ENCODE results near the gene MRTFB.

DNA sequence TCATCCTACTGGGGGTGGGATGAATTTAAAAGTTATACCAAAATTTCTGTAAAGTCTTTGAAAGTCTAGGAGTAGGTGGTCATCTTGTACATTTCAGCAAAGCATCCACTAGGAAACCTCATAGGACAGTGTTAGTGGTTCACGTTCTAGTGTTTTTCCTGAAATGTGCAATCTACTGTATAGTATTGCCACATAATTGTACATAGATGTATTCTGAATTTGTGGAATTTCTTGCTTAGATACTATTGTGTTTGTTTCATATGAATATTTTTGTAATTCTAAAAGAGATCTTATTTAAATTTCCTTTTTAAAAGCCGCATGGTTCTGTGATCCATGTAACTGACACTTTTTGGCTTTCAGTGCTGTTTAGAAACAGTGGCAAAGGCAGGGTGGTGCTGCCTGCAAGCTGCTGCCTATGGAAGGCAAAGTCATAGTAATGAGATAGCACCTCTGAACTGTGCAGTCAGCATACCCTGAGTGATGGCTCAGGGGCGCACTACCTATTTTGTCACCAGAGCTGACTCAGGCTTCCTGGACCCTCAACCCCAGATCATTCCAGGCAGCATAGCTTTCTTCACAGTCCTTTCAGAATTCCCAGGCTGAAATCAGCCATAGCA, 193.3 kb downstream of the MRTFB start:
- TF ChIP-seq POLR2A (IDR thresholded peaks at IDR 0.05) (no peak), EP300 (IDR thresholded peaks at IDR 0.05) (no peak)
- TF ChIP-seq, protein P1, sequence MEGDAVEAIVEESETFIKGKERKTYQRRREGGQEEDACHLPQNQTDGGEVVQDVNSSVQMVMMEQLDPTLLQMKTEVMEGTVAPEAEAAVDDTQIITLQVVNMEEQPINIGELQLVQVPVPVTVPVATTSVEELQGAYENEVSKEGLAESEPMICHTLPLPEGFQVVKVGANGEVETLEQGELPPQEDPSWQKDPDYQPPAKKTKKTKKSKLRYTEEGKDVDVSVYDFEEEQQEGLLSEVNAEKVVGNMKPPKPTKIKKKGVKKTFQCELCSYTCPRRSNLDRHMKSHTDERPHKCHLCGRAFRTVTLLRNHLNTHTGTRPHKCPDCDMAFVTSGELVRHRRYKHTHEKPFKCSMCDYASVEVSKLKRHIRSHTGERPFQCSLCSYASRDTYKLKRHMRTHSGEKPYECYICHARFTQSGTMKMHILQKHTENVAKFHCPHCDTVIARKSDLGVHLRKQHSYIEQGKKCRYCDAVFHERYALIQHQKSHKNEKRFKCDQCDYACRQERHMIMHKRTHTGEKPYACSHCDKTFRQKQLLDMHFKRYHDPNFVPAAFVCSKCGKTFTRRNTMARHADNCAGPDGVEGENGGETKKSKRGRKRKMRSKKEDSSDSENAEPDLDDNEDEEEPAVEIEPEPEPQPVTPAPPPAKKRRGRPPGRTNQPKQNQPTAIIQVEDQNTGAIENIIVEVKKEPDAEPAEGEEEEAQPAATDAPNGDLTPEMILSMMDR (IDR thresholded peaks at IDR 0.05), result no peak
